Measurements from ENCODE around the gene STAT5A.
A peak's percentile ranks its signal among the peaks of the same experiment; 100 is the strongest.
"Not testable (repeated sequence)": the region's sequence is repeated elsewhere in the genome, so short reads cannot be mapped to it uniquely, and the experiment has no call there.

Gene STAT5A

DNA sequence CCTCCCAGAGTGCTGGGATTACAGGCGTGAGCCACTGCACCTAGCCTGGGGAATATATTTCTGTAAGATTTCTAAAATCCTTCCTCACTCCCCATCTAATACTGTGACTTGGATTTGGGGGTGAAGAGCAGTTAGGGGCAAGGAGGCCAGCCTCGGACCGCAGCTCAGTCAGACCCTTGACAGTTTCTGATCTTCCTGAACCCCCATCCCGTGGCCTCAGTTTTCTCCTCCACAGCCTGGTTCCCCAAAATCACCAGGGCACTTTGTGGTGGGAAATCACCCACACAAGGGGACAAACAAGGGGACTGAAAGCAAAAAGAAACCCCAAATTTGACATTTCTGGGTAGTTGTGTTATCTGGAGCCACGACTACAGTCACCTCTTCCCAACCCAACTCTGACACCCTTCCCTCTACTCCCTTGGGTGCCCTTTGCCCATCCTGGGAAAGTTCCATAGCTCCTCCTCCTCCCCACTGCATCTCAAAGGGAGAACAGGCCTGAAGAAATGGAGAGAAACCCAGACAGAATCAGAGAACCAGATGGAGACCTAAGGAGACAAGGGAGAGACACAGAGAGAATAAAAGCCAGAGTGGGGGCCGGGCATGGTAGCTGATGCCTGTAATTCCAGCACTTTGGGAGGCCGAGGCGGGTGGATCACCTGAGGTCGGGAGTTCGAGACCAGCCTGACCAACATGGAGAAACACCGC lies 2.8 kb upstream of the STAT5A start:
- no peak for DNase-seq (ENCODE audit: low read depth in 2 of 2)

DNA sequence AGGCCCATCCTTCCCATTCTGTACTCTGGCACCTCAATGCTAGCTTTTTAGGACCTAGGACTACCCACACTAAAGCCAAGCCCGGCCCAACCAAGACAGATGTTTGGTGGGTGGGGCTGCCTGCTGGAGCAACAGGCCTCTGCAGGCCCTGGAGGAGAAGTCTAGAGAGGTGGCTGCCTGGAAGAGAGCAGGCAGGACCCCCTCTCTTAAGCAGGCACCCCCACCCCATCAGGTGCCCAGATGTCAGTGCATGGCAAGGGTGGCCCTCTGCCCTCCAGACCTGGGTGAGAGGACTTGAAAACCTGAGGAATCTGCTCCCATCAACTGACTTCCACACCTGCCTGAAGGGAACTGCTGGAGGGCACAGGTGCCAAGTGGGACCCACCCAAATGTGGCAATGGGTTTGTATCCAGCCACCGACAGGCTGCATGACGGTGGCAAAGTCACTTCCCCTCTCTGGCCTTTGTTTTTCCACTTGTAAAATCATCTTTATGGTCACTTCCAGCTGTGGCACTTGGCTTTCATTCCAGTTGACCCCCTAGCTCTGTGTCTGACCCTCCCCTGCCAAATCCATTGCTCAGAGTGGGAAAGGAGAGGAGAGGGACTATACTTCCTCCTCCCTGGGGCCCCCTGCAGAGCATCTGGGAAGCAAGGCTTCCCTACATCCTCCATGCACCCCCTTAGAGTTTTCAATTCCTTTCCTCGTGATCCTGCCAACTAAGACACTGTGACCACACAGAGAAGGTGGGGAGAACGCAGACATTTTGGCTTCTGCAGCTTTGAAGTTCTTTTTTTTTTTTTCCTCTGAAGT lies 1.7 kb upstream of the STAT5A start:
- no peak for DNase-seq (ENCODE audit: low read depth in 2 of 2)

DNA sequence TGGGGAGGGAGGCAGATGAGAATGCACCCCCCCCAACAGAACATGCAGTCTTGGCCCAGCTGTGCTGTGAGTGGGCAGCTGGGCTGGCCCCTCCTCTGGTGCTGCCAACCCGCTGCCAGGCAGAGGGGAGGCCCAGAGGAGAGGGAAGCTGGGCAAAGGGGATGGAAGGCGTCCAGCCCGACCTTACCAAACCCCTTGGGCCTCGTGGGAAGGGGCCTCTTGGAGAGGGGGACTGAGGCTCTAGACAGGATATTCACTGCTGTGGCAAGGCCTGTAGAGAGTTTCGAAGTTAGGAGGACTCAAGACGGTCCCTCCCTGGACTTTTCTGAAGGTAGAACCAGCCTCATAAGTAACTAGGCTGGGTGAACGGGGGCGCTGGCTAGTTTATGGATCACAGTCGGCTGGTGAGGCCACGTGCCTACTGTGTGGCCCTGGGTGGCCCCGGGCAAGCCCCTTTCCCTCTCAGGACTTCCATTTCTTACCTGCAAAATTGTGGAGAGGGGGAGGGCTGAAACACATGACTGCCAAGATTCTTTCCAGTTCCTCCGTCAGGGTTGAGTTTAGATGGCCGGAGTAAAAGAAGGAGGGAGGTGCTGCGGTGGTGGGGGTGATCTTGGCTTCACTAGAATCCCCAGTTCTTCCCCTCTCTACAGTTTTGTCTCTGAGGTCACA lies 857 bp upstream of the STAT5A start:
- peak; percentile 35 to 56 for DNase-seq (ENCODE audit: low read depth in 2 of 2)

DNA sequence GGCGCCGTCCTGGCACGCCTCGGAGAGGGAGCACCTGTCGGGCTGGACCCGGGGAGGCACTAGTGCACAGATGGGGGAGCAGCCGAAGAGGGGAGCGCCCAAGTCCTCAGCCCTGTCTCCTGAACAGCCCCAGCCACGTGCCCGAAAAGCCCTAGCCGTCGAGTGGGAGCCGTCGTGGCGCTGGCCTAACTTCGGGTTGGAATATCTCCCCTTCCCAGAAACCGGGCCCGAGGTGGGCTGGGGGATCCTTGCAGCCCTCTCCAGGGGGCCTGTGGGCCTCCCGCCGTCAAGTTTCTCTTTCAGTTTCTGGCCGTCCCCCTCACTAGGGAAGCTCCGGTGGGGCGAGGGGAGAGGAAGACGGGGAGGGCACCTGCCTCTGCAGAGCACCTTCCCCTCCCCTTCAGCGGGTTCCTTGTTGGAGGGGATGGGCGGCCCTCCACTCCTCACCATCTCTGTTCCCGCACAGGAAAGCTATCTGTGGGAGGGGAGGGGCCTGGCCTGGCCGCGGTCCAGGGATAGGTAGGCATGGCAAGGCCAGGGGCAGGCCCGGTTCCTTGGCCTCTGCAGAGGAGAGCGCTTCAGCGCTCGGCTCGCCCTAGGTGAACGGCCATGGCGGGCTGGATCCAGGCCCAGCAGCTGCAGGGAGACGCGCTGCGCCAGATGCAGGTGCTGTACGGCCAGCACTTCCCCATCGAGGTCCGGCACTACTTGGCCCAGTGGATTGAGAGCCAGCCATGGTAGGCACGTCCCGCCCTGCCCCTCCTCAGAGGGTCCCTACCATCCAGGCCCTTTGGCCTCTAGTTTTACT lies 709 bp downstream of the STAT5A start:
- DNase-seq (ENCODE audit: low read depth in 2 of 2): peak; percentile 60 to 65

DNA sequence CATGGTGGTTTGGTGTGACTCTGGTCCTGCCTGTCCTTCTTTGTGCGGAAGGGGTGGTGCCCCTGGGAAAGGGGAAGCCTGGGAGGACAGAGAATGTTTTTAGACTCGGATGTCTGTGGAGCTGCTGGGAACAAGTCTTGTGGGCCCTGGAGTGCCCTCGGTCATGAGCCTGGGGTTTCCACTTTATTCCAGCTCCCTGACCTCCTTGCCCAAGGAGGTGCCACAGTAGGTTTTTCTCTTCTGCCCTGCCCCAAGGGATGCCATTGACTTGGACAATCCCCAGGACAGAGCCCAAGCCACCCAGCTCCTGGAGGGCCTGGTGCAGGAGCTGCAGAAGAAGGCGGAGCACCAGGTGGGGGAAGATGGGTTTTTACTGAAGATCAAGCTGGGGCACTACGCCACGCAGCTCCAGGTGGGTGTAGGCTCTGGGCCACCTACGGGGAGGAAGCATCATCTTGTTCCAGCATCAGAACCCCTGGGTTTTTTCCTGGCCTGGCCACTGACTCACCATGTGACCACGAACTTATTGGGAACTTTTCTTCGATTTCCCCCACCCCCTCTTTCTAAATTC lies 1.4 kb downstream of the STAT5A start:
- peak; percentile 60 to 74 for DNase-seq (ENCODE audit: low read depth in 2 of 2)

DNA sequence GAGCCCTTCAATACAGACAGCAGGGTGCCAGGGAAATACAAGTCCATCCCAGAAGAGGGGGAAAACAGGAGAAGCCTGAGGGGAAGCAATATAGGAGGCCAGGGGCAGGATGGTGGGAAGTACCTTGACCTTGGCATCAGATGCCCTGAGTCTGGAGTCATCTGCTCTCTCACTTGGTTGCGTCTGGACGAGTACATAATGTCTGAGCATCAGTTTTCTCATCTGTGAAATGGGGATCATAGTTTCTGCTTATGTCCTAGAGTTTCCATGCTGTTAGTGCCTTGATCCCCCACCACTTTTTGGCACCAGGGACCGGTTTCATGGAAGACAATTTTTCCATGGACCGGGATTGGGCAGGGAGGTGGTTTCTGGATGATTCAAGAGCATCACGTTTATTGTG lies 2.3 kb downstream of the STAT5A start:
- DNase-seq (ENCODE audit: low read depth in 2 of 2): no peak

DNA sequence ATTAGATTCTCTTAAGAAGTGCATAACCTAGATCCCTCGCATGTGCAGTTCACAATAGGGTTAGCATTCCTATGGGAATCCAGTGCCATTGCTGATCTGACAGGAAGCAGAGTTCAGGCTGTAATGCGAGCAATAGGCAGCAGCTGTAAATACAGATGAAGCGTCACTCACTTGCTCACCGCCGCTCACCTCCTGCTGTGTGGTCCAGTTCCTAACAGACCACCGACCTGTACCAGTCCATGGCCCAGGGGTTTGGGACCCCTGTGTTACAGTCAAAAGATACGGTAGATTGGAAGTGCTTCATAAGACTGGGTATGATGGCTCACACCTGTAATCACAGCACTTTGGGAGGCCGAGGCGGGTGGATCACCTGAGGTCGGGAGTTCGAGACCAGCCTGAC lies 2.8 kb downstream of the STAT5A start:
- DNase-seq (ENCODE audit: low read depth in 2 of 2): no peak

DNA sequence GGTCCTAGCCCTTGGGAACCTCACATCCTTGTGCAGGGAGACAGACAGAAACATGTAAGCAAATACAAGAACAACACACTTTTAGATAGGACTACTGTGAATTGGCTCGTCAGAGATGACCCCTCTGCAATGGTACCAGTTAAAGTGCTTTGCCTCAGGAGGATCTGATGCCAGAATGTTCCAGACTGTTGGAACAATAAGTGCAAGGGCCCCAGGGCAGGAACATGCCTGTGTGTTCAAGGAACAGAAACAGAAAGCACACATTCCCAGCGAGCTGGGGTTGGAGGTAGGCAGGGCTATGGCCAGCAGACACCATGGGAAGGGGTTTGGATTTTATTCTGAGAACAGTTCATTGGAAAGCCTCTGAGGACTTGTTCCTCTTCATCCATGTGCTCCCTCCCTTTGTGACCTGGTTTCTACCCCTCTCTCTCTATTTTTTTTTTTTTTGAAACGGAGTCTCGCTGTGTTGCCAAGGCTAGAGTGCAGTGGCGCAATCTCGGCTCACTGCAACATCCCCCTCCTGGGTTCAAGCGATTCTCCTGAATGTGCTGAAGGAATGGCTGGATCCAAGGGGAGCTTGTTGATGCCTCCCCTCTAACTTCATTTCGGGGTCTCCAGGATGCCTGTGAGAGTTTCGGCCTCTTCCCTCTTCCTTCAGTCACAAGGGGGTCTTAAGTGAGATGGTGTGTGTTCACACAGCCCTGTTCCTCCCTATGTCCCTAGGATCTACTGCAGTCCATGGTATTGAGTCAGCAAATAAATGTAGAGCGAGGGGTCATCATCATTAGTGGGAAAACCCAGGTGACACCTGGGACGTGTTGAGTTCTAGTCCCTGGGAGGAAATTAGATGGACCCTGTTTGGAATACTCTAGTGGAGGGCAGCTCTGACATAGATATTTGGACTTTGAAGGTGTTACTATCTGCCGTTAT lies 6.4 kb downstream of the STAT5A start:
- no peak for DNase-seq (ENCODE audit: low read depth in 2 of 2)

DNA sequence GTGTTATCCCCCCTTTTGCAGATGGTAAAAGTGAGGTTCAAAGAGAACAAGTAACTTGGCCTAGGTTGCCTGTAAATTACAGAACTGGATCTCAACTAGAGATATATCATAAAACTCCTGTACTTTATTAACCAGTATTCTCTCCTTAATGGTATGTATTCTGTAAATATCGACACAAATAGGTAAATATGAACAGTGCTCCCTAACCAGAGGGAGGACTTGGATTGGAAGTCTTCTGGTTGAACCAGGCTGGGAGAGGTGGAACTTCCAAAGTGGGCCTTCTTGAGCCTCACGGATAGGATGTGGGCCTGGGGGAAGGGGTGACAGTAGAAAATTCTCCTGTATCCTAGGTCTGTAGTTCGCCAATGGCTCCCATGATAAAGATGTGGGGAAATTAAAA lies 7.7 kb downstream of the STAT5A start:
- no peak for DNase-seq (ENCODE audit: low read depth in 2 of 2)

DNA sequence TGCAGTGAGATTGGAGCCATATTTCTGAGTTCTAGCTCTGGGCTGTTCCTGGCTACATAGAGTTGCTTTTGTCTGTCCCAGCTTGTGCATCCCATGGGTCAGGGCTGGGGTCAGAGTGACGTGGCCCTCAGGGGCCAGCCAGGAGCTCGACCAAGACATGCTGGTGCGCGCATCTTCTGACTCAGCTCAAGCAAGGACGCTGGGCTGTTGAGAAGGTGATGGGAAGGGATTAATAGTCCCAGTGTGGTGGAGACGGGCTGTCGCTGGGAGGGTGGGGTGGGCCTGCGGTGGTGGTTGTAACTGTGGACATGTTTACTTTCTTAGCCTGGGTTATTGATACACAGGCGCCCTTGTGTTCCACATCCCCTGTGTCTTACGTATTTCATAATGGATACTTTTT lies 9.5 kb downstream of the STAT5A start:
- not testable (repeated sequence) for DNase-seq (ENCODE audit: low read depth in 2 of 2)

DNA sequence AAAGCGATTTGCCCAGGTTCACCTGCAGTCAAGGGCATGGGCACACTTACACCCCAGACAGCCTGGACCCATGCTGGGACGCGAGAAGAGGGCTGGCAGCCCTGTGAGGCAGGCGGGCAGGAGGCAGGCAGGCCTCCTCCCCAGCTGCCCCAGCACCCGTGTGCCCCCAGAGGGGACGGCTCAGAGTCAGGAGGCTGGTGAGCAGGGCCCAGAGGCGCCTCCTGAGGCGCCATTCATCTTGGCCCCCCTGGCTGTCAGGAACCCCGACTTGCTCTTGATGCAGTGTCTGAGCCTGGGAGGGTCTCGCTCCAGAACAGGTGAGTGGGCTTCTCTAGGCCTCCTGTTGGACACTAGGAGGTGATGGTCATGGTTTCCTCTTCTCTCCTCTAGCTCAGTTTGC lies 11.1 kb downstream of the STAT5A start:
- DNase-seq (ENCODE audit: low read depth in 2 of 2): not testable (repeated sequence)

DNA sequence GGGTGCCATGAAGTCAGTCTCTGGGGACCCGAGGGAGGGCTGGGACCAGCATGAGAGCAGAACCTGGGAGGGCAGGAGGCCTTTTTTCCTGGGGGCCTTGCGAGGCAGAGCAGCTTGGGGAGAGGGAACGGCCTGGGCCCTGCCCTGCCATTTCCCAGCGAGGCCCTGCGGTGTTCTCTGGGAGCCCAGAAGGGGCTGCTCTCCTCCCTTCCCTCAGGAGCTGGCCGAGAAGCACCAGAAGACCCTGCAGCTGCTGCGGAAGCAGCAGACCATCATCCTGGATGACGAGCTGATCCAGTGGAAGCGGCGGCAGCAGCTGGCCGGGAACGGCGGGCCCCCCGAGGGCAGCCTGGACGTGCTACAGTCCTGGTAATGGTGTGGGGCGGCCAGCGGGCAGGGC lies 11.6 kb downstream of the STAT5A start:
- DNase-seq (ENCODE audit: low read depth in 2 of 2): not testable (repeated sequence)

DNA sequence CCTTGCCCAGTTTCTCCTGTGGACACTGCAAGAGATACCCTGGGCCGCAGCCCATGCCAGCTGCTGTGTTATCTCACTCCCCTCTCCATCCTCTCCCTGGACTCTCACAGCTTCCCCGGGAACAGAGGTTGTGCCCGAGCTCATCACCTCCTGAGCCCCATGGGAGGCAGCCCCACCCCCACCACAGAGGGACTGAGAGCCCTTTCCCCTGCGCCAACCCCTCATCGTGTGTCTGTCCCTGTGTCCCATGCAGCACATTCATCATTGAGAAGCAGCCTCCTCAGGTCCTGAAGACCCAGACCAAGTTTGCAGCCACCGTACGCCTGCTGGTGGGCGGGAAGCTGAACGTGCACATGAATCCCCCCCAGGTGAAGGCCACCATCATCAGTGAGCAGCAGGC lies 12.7 kb downstream of the STAT5A start:
- DNase-seq (ENCODE audit: low read depth in 2 of 2): no peak

DNA sequence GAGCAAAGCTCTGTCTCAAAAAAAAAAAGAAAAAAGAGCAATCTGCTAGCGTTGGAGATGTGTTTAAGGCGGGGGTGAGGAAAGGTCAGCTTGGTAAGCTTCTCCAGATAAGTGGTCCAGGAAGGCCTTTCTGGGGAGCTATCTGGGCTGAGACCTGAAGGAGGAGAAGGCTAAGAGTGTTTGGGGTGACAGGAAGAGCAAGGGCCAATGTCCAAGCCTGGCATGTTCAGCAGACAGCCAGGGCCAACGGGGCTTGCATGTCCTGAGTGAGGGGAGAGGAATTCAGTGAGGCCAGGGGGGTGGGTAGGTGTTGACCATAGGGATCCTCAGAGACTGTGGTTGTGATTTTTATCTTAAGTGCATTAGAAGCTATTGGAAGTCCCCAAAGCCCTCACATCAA lies 15.4 kb downstream of the STAT5A start:
- DNase-seq (ENCODE audit: low read depth in 2 of 2): no peak

DNA sequence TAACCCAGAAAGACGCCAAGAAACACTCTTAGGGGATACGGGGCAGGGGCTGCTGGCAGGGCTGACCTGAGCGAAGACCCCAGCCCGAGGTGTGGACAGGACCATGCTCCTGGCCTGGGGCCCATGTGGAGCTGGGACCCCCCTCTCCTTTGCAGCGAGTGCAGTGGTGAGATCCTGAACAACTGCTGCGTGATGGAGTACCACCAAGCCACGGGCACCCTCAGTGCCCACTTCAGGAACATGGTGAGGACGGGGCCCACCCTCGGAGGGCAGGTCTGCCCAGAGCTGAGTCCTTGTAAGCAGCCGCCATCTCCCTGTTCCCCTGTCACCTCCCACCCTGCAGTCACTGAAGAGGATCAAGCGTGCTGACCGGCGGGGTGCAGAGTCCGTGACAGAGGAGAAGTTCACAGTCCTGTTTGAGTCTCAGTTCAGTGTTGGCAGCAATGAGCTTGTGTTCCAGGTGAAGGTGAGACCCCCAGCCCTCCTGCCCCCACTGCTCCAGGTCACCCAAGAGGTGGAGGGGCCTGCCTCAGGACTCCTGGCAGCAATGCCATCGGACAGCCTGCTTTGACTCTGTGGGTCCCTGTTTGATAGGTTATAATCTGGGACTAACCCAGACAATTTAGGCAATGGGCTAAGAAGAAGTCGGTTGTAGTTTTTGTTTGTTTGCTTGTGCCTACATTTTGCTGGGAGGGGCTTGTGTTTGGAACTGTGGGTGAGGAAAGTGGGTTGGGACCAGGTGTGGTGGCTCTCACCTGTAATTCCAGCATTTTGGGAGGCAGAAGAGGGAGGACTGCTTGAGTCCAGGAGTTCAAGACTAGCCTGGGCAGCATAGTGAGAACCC lies 16.1 kb downstream of the STAT5A start:
- no peak for DNase-seq (ENCODE audit: low read depth in 2 of 2)

DNA sequence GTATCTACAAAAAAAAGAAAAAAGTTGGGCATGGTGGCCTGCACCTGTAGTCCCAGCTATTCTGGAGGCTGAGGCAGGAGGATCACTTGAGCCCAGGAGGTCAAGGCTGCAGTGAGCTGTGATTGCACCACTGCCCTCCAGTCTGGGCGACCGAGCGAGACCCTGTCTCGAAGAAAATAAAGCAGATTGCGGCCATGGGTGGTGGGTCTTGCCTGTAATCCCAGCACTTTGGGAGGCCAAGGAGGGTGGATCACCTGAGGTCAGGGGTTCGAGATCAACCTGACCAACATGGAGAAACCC lies 16.7 kb downstream of the STAT5A start:
- DNase-seq (ENCODE audit: low read depth in 2 of 2): not testable (repeated sequence)

DNA sequence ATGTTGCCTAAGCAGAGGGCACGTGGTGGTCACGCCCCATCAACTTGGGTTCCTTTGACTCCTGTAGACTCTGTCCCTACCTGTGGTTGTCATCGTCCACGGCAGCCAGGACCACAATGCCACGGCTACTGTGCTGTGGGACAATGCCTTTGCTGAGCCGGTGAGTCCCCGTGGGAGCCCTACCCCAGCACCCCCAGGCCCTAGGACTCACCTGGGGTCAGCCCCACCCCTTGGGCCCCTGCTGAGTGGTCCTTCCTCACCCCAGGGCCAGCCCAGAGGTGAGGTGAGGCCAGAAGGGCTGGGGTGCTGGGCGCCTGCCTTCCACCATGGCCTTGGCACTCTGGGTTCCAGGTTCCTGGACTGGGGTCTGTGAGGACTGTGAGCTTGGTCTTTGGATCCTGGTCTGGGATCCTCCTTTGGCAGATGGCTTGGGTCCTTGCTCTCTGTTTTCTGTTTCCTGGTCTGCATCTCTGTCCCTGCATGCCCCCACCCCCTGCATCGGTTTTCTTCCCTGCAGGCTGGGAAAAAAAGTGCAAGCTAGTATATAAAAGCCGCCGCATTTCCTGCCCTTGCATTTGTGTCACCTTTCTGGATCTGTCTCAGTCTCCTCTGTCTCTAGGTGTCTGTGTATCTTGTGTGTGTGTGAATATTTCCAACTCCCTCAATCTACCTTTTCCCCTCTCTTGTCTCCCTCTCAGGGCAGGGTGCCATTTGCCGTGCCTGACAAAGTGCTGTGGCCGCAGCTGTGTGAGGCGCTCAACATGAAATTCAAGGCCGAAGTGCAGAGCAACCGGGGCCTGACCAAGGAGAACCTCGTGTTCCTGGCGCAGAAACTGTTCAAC lies 17.5 kb downstream of the STAT5A start:
- no peak for DNase-seq (ENCODE audit: low read depth in 2 of 2)

DNA sequence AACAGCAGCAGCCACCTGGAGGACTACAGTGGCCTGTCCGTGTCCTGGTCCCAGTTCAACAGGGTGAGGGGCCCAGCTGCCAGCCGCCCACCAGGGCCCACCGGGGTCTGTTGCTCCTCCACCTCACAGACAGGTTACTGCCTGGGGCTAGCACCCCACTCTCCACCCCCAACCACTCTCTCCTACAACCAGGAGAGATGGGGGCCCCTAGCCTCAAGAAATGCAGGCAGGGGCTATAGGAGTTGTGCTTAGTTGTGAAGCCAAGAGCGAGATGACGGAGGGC lies 18.0 kb downstream of the STAT5A start:
- no peak for DNase-seq (ENCODE audit: low read depth in 2 of 2)

DNA sequence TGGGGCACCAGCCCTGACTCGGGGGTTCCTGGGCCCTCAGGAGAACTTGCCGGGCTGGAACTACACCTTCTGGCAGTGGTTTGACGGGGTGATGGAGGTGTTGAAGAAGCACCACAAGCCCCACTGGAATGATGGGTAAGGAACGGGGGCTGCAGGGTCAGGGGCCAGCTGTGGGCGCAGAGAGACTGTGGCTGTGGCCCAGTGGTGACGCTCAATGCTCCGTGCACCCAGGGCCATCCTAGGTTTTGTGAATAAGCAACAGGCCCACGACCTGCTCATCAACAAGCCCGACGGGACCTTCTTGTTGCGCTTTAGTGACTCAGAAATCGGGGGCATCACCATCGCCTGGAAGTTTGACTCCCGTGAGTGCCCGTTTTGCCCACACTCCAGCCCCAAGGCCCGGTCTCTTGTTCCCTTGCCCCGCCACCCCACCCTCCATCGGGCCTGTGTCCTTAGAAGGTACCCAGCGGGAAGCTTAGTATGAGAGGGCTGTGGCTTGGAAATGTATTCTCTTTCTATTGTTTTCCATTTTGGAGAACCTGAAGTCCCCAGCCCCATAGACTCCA lies 19.1 kb downstream of the STAT5A start:
- no peak for DNase-seq (ENCODE audit: low read depth in 2 of 2)

Measured in stimulated activated CD4-positive, alpha-beta T cell treated with anti-CD3 and anti-CD28 coated beads, Interleukin-1b, Interleukin-23, amount 100 ng/mL, for 4 hours (primary cell).